GM19240 (cell line): ENCODE measurements around the gene VWA1.
A peak's percentile ranks its signal among the peaks of the same experiment; 100 is the strongest.
"Not testable (repeated sequence)": the region's sequence is repeated elsewhere in the genome, so short reads cannot be mapped to it uniquely, and the experiment has no call there.

Experiments
- DNase-seq: peaks from one replicate; pipeline ENCODE4 v3.0.0; 2011; ENCODE audit warnings: low spot score; ENCODE audit not compliant: insufficient read length

Gene VWA1

DNA sequence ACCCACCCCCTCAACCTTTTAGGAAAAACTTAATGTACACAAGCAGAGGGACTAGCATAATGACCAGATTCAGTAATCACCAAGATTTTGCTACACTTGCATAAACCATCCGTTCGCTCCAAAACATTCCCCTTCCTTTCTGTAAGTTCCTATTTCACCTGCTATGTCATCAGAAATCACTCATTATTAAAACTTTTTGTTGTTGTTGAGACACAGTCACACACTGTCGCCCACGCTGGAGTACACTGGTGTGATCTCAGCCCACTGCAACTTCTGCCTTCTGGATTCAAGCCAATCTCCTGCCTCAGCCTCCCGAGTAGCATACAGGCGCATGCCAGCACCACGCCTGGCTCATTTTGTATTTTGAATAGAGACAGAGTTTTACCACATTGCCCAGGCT lies 31.8 kb upstream of the VWA1 start:
- DNase-seq = no peak

DNA sequence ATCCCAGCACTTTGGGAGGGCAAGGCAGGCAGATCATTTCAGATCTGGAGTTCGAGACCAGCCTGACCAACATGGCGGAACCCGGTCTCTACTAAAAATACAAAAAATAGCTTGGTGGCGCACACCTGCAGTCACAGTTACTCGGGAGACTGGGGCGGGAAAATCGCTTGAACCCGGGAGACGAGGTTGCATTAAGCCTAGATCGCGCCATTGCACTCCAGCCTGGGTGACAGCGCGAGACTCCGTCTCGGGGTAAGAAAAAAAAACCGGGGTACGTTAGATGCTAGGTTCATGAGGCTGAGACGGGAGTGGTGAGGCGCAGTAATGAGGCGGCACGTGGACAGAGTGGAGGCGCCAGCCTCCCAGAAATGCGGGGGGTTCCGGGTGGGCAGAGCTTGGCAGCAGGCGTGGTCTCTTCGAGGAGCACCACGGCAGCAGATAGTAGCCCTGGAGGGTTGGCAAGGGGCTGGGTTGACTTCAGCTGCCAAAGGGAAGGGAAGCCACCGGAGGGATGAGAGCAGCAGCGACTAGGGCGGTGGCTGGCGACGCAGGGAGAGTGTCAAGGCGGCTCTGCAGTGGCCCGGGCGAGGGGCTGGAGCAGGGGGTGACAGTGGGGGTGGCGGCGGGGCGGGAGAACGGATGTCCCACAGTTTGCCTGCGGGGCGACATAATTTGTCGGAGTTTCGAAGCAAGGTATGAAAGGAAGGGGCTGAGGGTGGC lies 29.2 kb upstream of the VWA1 start:
- no peak for DNase-seq

DNA sequence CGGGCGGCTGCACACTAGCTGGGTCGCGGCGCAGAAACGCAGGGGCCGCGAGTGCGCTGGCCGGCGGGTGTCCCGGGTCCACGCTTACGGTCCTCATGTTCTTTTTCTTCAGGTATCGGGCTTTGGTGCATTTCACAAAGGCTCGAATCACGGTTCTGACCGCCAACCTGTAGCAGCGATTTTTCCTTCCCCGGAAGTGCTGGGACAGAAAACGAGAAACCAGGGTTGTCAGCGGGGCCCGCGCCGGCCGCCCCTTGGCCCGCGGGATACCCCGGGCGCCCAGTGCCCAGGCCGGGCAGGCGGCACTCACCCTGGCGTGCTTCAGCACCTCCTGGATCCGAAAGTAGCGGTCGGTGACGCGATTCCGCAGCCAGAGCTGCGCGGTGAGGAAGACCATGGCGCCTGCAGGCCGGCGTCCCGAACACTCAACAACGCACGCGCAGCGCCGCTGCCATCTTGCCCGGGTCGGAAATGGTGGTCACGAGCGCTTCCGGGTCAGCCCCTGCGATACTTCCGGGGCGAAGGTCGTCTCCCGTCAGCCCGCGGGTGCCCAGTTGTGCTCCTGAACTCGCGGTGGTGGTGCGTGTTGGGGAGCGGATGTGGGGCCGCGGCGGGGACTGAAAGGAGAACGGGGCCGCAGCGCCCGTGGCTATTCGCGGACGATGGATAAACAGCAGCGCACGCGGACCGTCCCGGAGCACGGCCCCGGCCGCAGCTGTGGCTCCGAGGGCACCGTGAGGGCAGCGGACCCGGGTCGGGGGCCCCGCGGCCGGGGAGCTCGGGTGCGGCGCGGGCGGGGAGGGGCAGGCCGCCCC lies 28.5 kb upstream of the VWA1 start, which contains the start of gene MRPL20:
Gene MRPL20, minus strand, starts transcription at position 473 of the 815 bp plus-strand sequence. Its CDS starts 76 bp downstream, at position 397.
- DNase-seq = peak; percentile 95

DNA sequence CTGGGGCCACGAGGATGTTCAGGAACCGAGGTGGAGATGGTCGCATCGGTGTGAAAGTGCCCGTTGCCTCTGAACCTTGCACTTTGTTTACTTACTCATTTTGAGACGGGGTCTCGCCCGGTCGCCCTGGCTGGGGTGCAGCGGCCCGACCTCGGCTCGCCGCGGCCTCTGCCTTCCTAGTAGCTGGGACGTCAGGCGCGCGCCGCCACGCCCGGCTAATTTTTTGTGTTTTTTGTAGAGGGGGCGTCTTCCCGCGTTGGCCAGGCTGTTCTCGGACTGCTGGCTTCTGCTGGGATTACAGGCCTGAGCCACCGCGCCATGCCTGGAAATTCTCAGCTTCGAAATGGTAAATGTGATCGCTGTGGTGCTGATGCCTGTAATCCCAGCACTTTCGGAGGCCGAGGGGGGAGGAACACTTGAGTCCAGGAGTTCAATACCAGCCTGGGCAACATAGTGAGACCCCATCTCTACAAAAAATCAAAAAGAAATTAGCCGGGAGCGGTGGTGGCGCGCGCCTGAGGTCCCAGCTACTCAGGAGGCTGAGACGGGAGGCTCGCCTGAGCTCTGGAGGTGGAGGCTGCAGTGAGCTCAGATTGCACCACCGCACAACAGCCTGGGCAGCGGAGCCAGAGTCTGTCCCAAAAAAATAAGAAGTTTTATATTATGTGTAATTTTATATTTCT lies 27.7 kb upstream of the VWA1 start:
- no peak for DNase-seq

DNA sequence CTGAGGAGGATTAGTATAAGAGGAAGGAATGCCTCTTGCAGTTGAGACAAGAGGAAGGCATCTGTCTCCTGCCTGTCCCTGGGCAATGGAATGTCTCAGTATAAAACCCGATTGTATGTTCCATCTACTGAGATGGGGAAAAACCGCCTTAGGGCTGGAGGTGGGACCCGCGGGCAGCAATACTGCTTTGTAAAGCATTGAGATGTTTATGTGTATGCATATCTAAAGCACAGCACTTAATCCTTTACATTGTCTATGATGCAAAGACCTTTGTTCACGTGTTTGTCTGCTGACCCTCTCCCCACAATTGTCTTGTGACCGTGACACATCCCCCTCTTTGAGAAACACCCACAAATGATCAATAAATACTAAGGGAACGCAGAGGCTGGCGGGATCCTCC lies 25.3 kb upstream of the VWA1 start:
- DNase-seq = not testable (repeated sequence)

DNA sequence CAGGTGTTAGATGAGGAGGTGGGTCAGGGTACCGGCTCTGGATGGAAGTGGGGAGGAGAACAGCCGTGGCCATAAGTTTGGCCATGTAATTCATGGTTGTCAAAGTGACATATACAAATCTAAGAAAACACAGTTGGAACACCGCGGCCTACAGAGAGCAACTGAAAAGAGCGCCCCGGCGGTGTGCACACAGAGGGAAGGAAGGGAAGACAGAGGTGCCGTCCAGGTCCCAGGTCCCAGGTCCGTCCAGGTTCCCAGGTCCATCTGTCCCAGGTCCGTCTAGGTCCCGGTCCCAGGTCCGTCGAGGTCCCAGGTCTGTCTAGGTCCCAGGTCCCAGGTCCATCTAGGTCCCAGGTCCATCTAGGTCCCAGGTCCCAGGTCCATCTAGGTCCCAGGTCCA lies 23.9 kb upstream of the VWA1 start:
- no peak for DNase-seq

DNA sequence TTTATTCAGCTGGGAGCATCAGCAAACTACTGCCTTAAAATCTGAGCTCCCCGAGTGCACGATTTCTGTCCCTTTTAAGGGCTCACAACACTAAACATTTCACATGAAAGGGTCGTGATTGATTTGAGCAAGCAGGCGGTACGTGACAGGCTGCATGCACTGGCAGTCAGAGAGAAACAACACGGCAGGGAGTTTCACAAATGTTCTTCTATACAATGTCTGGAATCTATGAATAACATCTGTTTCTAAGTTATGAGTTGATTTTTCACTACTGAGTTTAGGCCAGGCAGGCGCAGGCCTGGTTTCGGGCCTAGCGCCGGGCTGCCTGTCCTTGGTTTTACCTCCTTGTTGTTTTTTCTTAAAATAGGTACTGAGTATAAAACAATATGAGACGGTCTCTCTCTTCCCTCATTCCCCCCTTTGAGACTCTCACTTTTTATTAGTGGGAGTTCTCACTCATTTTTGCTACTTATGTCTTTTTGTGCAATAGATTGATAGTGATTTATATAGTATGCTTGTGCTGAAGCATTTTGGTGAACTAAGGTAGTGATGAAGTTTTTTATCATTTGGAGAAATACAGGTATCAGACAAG lies 23.1 kb upstream of the VWA1 start:
- not testable (repeated sequence) for DNase-seq

DNA sequence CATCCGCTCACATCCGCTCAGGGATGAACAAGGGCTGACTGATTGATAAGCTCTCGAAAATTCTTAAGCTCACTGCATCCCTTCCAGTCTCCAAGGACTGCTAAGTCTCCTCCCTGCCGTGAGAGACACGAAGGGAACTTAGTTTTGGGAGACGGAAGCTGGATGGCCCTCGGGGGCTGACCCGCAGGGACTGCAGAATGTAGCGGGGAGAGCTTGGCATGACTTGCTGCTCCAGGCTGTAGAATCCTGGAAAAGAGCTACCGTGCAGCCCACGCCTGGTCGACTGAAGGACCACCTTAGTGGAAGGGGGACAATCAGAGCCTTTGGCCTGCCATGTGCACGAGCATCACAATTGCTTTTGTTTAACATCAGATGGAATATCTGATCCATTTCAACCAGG lies 19.7 kb upstream of the VWA1 start:
- no peak for DNase-seq

DNA sequence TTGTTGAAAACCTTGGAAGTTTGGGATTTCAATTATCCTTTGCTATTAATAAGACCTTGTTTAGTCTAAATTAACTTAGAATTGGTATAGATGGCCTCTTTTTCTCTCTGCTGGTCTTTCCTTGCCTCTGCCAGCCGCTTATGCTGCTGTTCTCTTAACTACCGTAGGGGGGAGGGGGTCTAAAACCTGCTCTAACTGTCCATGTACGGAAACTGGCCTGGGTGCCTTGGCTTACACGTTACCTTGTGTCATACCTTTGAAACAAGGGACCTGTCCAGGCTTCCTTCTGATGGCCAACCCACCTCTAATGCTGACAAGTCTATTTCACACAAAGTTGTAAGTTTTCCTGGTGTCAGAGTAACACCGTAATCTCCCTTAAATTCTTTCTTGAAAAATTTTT lies 18.1 kb upstream of the VWA1 start:
- not testable (repeated sequence) for DNase-seq

DNA sequence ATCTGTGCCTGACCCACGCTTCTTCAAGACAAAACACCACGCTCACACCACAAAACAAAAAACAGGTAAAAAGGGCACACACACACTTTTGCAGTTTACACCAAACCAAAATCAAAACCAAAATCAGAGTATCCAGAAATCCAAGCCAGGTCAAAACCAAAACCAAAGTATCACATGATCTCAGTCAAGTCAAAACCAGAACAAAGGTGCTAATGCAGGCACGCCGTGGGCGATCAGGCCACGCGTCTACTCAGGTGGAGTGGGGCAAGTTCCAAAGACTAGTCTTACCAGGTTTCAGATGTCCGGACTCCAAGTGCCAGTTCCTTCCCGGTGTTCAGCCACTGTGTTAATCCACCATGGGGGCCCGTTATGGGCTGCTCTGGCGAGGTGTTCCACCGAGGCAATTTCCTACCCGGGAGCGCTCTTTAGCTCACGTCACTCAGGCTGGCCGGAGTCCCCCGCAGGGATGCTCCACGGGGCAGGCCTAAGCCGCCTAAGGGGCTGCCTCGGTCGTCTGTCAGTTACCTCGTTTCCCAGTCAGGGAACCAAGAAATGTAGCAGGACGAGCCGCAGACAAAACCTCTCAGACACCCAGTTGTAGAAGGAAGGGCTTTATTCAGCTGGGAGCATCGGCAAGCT lies 17.5 kb upstream of the VWA1 start:
- DNase-seq = not testable (repeated sequence)

DNA sequence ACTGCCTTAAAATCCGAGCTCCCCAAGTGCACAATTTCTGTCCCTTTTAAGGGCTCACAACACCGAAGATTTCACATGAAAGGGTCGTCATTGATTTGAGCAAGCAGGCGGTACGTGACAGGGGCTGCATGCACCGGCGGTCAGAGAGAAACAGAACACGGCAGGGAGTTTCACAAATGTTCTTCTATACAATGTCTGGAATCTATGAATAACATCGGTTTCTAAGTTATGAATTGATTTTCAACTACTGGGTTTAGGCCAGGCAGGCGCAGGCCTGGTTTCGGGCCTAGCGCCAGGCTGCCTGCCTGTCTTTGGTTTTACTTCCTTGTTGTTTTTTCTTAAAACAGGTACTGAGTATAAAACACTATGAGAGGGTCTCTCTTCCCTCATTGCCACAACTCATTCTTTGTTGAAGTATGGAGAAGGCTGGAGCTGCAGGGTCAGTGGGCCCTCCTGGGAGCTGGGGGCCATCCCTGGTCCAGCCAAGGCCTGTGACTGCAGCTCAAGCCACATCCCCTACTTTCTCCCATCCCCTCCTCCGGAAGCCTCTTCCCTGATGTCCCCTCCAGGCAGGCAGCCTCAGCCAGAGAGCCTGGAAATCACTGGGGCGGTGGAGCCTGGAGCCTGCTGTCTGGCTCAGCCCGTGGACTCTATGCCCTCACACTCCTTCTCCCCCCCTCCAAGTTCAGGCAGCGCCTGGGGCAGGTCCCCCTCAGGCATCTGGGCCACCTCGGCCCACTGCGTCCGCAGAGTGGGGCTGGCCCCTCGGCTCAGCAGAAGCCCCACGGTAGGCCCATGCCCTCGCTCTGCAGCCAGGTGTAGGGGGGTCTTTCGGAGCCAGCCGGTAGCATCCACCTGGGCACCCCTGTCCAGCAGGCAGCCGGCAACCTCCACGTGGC lies 16.8 kb upstream of the VWA1 start:
- DNase-seq = no peak

DNA sequence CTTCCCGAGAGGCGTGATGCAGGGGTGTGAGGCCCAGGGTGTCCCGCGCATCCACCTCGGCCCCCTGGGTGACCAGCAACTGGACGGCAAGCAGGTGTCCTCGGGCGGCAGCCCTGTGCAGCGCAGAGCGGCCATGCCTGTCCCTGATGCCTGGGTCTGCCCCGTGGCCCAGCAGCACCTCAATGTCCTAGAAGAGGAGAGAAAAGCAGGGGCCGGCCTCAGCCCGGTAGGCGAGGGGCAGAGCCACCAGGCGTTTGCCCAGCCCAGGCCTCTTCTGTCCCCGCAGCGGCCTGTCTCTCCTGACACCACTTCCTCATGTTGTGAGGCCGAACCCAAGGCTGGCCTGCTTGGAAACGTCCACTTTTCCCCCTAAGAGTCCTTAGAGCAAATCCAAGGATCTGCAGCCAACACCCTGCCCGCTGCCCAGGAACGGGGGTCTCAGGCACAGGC lies 16.1 kb upstream of the VWA1 start:
- no peak for DNase-seq

DNA sequence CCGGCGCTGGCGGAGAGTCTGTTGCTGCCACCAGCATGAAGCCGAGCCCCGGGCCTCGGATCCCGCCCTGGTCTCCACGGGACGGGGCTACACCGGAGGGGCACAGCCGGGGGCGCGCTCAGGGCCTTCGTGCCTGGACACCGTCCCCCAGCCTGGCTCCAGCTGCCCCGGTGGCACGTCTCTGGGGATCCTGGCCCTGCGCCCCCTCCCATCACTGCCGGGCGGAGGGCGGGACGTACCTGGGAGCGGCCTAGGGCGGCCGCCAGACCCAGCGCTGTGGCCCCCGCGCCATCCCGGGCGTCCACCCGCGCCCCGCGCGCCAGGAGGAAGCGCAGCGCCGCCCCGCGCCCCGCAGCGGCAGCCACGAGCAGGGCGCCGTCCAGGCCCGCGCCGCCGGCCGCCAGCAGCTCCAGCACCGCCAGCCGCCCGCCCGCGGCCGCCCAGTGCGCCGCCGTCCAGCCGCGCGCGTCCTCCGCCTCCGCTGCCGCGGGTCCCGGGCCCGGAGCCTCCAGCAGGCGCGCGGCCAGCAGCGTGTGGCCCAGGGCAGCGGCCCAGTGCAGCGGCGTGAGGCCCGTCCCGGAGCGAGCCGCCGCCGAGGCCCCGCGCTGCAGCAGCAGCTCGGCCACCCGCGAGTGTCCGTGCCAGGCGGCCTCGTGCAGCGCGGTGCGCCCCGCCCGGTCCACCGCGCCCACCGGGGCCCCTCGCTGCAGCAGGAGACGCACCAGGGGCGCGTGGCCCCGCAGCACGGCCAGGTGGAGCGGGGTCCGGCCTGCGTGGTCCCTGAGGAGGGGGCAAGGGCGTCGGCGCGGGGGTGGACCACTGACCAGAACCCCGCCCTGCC lies 15.5 kb upstream of the VWA1 start:
- DNase-seq = no peak

DNA sequence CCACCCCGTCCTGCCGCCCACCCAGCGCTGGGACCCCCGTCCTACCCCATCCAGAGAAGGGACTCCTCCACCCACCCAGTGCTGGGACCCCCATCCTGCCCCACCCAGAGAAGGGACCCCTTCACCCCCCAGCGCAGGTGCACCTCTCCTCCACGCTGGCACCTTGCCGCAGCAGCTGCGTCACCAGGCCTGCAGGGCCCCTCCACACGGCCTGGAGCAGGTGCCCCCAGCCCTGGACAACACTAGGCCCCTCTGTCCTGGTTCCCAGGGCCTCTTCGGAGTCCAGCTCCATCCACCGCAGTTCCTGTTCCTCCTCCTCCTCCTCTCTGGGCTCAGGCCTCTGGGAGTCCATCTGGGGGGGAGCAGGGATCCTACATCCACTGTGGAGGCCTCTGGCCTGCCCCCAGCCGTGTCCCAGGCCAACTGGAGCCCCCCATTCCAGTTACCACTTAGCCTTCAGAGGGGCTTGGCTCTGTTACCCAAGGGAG lies 14.8 kb upstream of the VWA1 start:
- DNase-seq = no peak

DNA sequence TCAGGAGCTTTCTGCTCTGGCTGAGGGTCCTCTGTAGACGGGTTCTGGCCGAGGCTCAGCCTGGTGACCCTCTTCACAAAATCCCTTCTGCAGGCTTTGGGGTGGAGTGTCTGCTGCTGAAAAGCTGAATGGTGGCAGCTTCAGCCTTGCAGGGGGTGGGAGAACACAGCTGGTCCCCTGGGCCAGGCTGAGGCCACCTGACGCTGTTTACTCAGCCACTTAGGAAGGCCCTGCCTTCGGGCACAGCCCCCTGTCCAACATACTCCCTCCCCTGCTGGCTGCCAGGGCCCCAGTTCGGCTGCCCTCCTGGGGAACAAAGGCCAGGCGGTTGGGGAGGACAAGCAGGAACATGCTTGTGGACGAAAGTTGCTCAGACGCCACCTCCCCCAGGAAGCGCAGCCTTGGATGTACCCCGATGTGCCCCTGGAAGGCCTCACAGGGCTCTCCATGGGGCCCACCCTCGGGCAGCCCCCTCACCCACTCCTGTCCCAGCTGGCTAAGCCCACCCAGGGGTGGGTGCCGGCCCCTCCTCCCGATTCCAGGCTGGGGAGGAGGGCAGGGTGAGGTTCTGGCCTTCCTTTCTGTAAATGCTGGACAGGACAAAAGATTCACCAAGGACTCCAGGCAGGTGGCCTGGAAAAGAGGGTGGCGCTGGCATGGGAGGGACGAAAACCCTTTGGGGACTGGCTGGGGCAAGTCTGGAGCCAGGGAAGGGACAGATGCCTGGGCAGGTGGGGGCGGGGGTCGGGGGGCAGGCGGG lies 14.2 kb upstream of the VWA1 start, which contains the start of gene ANKRD65:
Gene ANKRD65, minus strand, starts transcription at position 130 of the 760 bp plus-strand sequence. CDS start 271 bp downstream, outside the sequence.
- no peak for DNase-seq

DNA sequence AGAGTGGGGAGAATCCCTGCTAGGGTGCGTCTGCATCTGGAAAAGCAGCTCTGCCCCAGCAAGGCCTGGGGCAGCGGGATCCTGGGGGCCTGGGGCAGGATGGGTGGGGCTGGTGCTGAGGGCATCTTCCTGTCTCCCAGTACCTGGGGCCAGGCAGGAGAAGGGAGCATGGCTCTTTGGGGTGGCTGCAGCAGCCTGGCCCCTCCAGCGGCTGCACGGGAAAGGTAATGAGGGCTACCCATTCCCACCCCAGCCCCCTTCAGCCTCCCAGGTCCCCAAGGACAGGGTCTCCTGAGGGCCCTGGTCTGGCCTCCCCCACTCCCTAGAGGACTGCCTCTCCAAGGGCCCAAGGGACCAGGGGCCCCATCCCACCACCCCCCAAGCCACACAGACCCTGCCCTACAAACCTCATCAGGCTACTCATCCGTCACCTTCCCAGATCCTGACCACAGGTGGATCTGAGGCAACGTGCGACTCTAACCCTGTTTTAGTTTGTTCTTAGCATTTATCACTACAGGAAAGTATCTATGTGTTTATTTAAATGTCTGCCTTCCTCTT lies 13.5 kb upstream of the VWA1 start:
- no peak for DNase-seq

DNA sequence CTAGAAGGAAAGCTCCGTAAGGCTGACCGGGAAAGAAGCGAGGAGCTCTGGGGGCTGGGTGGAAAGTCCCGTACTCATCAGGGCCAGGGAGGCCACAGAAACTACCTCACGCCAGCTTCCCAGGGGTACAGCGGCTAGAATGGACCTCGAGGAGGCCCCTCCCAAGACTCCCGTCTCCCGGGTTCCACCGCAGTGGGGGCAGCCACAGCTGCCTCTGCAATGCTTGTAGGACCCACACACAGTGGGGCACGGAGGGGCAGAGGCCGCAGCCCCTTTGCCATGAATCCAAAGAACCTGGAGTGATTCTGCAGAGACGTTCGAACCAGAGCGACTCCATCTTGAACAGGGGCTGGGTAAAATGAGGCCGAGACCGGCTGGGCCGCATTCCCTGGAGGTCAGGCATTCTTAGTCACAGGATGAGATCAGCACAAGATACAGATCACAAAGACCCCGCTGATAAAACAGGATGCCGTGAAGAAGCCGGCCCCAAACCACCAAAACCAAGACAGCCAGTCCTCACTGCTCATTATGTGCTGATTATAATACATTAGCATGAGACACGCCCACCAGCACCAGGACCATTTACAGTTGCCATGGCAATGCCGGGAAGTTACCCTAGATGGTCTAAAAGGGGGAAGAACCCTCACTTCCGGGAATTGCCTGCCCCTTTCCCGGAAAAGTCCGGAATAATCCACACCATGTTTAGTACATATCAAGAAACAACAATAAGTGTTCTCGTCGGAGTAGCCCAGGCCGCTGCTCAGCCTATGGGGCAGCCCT lies 12.8 kb upstream of the VWA1 start:
- no peak for DNase-seq
